Esophagus squamous epithelium (tissue), 4 donors: Measurements from ENCODE around the gene PHPT1.

Source experiments
- POLR2A ChIP-seq, 4 donors: fragments of 450-650 bp; IDR thresholded peaks; one replicate each; pipeline ENCODE4 v1.6.1; 2017; ENCODE audit warnings: antibody characterized with exemption in 4 of 4, mild to moderate bottlenecking in 4 of 4, moderate library complexity in 3 of 4
- TF ChIP-seq, protein P1 (sequence below), 6 experiments: fragments of 450-650 bp in 4 of 6; fragments of 200-600 bp in 2 of 6; sonication (generic) in 2 of 6; IDR thresholded peaks; one replicate each; pipeline ENCODE4 v1.5.1; 2016 to 2019; ENCODE audit warnings: antibody characterized with exemption in 6 of 6, mild to moderate bottlenecking in 4 of 6, moderate library complexity in 4 of 6

DNA sequence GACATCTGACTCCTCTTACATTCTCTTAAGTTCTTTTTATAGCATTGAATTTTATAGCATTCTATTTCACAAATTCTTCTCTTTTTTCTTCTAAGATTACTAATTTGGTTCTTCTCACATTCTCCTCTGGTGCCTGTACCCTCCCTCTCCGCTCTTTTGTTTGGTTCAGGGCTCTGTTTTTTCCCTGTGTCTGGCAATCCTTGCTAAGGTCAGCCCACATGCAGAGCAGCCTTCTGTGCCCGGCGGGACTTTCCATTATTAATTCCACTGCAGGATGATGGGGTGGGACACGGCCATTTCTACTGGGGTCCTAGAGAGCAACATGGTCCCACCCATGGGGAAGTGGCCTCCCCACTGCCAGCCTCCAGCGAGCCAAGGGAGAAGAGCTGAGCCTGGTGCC lies 27.3 kb downstream of the PHPT1 start:
- TF ChIP-seq, protein P1, sequence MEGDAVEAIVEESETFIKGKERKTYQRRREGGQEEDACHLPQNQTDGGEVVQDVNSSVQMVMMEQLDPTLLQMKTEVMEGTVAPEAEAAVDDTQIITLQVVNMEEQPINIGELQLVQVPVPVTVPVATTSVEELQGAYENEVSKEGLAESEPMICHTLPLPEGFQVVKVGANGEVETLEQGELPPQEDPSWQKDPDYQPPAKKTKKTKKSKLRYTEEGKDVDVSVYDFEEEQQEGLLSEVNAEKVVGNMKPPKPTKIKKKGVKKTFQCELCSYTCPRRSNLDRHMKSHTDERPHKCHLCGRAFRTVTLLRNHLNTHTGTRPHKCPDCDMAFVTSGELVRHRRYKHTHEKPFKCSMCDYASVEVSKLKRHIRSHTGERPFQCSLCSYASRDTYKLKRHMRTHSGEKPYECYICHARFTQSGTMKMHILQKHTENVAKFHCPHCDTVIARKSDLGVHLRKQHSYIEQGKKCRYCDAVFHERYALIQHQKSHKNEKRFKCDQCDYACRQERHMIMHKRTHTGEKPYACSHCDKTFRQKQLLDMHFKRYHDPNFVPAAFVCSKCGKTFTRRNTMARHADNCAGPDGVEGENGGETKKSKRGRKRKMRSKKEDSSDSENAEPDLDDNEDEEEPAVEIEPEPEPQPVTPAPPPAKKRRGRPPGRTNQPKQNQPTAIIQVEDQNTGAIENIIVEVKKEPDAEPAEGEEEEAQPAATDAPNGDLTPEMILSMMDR (IDR thresholded peaks at IDR 0.05), result no peak
- no peak for TF ChIP-seq POLR2A (IDR thresholded peaks at IDR 0.05)
